ENCODE data around the gene EDIL3.

GRCh38 chr5:84239494-84239893 is 145.2 kb downstream of the EDIL3 start:
- TF ChIP-seq POLR2A (IDR thresholded peaks at IDR 0.05) (no peak), CTCF (IDR thresholded peaks at IDR 0.05 in 4 of 5, conservative IDR thresholded peaks at IDR 0.05 in 1 of 5) (no peak)
